Esophagus squamous epithelium (tissue), 4 donors: ENCODE measurements around the gene MEGF6.

Experiments used
- POLR2A ChIP-seq, 4 donors: fragments of 450-650 bp; IDR thresholded peaks; one replicate each; pipeline ENCODE4 v1.6.1; 2017; ENCODE audit warnings: antibody characterized with exemption in 4 of 4, mild to moderate bottlenecking in 4 of 4, moderate library complexity in 3 of 4
- TF ChIP-seq, protein P1 (sequence below), 6 experiments: fragments of 450-650 bp in 4 of 6; fragments of 200-600 bp in 2 of 6; sonication (generic) in 2 of 6; IDR thresholded peaks; one replicate each; pipeline ENCODE4 v1.5.1; 2016 to 2019; ENCODE audit warnings: antibody characterized with exemption in 6 of 6, mild to moderate bottlenecking in 4 of 6, moderate library complexity in 4 of 6

DNA sequence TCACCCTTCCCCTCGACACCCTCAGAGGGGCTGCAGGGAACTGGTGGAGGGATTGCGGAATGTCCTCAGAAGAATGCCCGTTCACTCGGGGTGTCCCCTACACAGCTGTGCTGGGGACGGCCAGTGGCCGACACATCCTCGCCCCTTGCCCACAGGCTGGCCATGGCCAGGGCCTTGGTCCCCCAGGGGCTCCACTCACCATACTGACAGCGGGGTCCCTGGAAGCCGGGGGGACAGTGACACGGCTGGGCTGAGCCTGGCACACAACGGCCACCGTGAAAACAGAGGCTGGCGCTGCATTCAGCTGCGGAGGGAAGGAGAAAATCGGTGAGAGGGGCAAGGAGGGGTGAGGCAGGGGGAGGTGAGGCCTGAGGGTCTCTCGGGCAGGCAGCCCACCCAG is 31.7 kb downstream of the MEGF6 start:
- TF ChIP-seq, protein P1, sequence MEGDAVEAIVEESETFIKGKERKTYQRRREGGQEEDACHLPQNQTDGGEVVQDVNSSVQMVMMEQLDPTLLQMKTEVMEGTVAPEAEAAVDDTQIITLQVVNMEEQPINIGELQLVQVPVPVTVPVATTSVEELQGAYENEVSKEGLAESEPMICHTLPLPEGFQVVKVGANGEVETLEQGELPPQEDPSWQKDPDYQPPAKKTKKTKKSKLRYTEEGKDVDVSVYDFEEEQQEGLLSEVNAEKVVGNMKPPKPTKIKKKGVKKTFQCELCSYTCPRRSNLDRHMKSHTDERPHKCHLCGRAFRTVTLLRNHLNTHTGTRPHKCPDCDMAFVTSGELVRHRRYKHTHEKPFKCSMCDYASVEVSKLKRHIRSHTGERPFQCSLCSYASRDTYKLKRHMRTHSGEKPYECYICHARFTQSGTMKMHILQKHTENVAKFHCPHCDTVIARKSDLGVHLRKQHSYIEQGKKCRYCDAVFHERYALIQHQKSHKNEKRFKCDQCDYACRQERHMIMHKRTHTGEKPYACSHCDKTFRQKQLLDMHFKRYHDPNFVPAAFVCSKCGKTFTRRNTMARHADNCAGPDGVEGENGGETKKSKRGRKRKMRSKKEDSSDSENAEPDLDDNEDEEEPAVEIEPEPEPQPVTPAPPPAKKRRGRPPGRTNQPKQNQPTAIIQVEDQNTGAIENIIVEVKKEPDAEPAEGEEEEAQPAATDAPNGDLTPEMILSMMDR (IDR thresholded peaks at IDR 0.05) = no peak
- TF ChIP-seq POLR2A (IDR thresholded peaks at IDR 0.05) = no peak
